Measurements from ENCODE around the gene ARID1A.
"Not testable (repeated sequence)": the region's sequence is repeated elsewhere in the genome, so short reads cannot be mapped to it uniquely, and the experiment has no call there.

- TF ChIP-seq CTCF (IDR thresholded peaks at IDR 0.05) (peak in 5 of 7 experiments; percentile 40 to 63 (median 50)), POLR2AphosphoS5 (IDR thresholded peaks at IDR 0.05) (peak in 2 of 3 donors; percentile 16 to 20)
- TF ChIP-seq POLR2A, EP300 (IDR thresholded peaks at IDR 0.05): not testable (repeated sequence)
Observed at GRCh38 chr1:26810105-26810504, 114.3 kb downstream of the ARID1A start.

Measured in stomach (tissue), 4 donors.